HepG2 (cell line): Measurements from ENCODE around the gene FKBP14. TPM values are rescaled to one million over a fixed set of nuclear protein-coding genes. Genes with fewer than 3 reads are reported as not detected.
A peak's percentile ranks its signal among the peaks of the same experiment; 100 is the strongest.

Experiments
- ELF1 ChIP-seq: sonication (generic); formaldehyde crosslinking; IDR thresholded peaks from 2 replicates; pipeline ENCODE4 v1.4.0; 2020; ENCODE audit warnings: missing genetic modification reagents
- HOXA3 ChIP-seq: sonication (generic); formaldehyde crosslinking; IDR thresholded peaks from 2 replicates; pipeline ENCODE4 v1.5.0; 2020; ENCODE audit warnings: missing genetic modification reagents
- JUND ChIP-seq: sonication (generic); formaldehyde crosslinking; IDR thresholded peaks from 2 replicates; pipeline ENCODE4 v1.8.0; 2022; ENCODE audit warnings: mild to moderate bottlenecking, missing genetic modification reagents
- NFKB2 ChIP-seq: sonication (generic); formaldehyde crosslinking; IDR thresholded peaks from 2 replicates; pipeline ENCODE4 v1.4.0; 2020; ENCODE audit warnings: missing genetic modification reagents, borderline replicate concordance
- PAX8 ChIP-seq: sonication (generic); formaldehyde crosslinking; IDR thresholded peaks from 2 replicates; pipeline ENCODE4 v1.8.0; 2022; ENCODE audit warnings: mild to moderate bottlenecking, missing genetic modification reagents, borderline replicate concordance
- PHB2 ChIP-seq: fragments of 450-650 bp; IDR thresholded peaks from 2 replicates; pipeline ENCODE4 v1.6.1; 2018; ENCODE audit not compliant: partially characterized antibody
- RBAK ChIP-seq: sonication (generic); formaldehyde crosslinking; IDR thresholded peaks from 2 replicates; pipeline ENCODE4 v1.5.1; 2020; ENCODE audit warnings: mild to moderate bottlenecking, missing genetic modification reagents
- RCOR2 ChIP-seq: IDR thresholded peaks from 2 replicates; pipeline ENCODE4 v1.6.1; 2016; ENCODE audit warnings: missing biosample characterization, missing genetic modification reagents
- SMC3 ChIP-seq: IDR thresholded peaks from 2 replicates; pipeline ENCODE4 v1.6.1; 2011; ENCODE audit warnings: low read length, improper control_type of control experiment
- SP140L ChIP-seq: sonication (generic); formaldehyde crosslinking; IDR thresholded peaks from 2 replicates; pipeline ENCODE4 v1.4.0; 2020; ENCODE audit warnings: missing genetic modification reagents, borderline replicate concordance
- TBL1XR1 ChIP-seq: fragments of 150-350 bp; IDR thresholded peaks from 2 replicates; pipeline ENCODE4 v1.6.1; 2014; ENCODE audit warnings: borderline replicate concordance, low read length; ENCODE audit not compliant: partially characterized antibody
- U2AF2 ChIP-seq: fragments of 200-400 bp; formaldehyde crosslinking; IDR thresholded peaks from 2 replicates; pipeline ENCODE4 v1.6.1; 2017; ENCODE audit warnings: low read depth, mild to moderate bottlenecking, low read length
- ZNF547 ChIP-seq: sonication (generic); formaldehyde crosslinking; IDR thresholded peaks from 2 replicates; pipeline ENCODE4 v1.5.1; 2020; ENCODE audit warnings: mild to moderate bottlenecking, missing genetic modification reagents
- ZNF777 ChIP-seq: sonication (generic); formaldehyde crosslinking; IDR thresholded peaks from 2 replicates; pipeline ENCODE4 v1.4.0; 2020; ENCODE audit warnings: missing genetic modification reagents
- polyA plus RNA-seq, 8 experiments: library from polyadenylated mRNA; depleted of rRNA in 3 of 8; stranded (reverse) in 7 of 8; unstranded in 1 of 8; fragments of >200 nt; fragmentation: Illumina TruSeq in 4 of 8; extraction: Trizol in 4 of 8; gene quantifications; 2 replicates each; pipeline versions ENCODE4 v1.2.1 to v1.2.3, GENCODE V29; 2011 to 2016; ENCODE audit warnings: low read depth in 4 of 8, missing spikeins in 1 of 8, mixed read lengths in 1 of 8; ENCODE audit not compliant: insufficient read depth in 1 of 8
- total RNA-seq, 5 experiments: library from RNA; depleted of rRNA; stranded (reverse); fragments of >200 nt; fragmentation: Illumina TruSeq; extraction: Trizol; gene quantifications; 2 replicates each; pipeline ENCODE4 v1.2.3, GENCODE V29; 2016; ENCODE audit warnings: low read depth in 1 of 5
- TF ChIP-seq, protein P1 (sequence below): sonication (generic); formaldehyde crosslinking; IDR thresholded peaks from 2 replicates; pipeline ENCODE4 v1.5.0; 2020; ENCODE audit warnings: mild to moderate bottlenecking, missing genetic modification reagents, borderline replicate concordance
- TF ChIP-seq, protein P2 (sequence below): sonication (generic); formaldehyde crosslinking; IDR thresholded peaks from 2 replicates; pipeline ENCODE4 v1.4.0; 2020; ENCODE audit warnings: missing genetic modification reagents
- TF ChIP-seq, protein P3 (sequence below): IDR thresholded peaks from 2 replicates; pipeline ENCODE4 v1.6.1; 2016; ENCODE audit warnings: low read depth, control low read depth
- TF ChIP-seq, protein P4 (sequence below): sonication (generic); formaldehyde crosslinking; IDR thresholded peaks from 2 replicates; pipeline ENCODE4 v1.5.0; 2020; ENCODE audit warnings: missing genetic modification reagents, mild to moderate bottlenecking, borderline replicate concordance
- TF ChIP-seq, protein P5 (sequence below): sonication (generic); formaldehyde crosslinking; IDR thresholded peaks from 2 replicates; pipeline ENCODE4 v1.4.0; 2020; ENCODE audit warnings: missing genetic modification reagents, borderline replicate concordance
- TF ChIP-seq, protein P6 (sequence below): sonication (generic); formaldehyde crosslinking; IDR thresholded peaks from 2 replicates; pipeline ENCODE4 v1.5.0; 2020; ENCODE audit warnings: missing genetic modification reagents

FKBP14 gene
- total and polyA plus RNA-seq, 2 of the 13 experiments (the other 11 are each of a cell fraction or from before 2014, with no cell fraction given): 20.0 to 32.3 TPM

DNA sequence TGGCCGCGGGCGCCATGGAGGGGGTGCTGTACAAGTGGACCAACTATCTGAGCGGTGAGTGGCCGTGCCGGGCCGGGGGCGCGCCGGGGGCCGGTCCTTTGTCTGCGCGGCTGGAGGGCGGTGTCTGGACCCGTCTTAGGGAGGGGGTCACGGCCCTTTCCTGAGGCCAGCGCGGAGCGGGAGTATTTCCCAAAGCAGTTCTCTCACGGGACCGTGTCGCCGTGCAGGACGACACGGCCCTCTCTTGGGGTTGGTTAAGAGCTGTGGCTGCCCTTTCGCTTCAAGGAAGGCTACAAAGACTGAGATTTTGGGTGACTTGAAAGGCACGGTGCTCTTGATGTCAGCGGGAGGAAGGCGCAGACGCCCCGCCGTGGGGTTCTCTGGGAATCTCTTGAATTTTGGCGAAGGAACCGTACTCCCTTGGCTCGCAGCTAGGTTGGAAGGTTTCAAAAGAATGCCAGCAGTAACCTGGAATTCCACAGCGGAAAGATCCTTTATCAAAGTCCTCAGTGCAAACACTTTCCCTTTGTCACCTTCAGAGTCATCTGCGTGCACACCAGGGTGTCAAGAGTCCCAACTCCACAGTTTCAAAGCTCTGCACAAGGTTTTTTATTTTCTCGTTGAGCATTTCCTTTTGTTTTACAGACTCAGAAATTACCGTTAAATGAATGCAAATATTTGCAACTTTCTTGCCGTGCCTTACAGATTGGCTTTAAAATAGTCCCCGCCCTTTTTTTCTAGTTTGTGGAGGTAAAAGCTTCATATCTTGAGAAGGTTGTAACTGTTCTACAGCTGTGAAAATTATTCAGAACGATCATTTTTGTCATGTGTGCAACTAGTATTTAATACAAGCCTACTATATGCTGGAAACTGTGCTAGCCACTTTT, 2.5 kb upstream of the FKBP14 start (continued):
- TF ChIP-seq TBL1XR1 (no peak), ZNF547 (no peak), PHB2 (no peak), HOXA3 (CRISPR knock-in tag) (no peak), SP140L (CRISPR knock-in tag) (0 out of 2 replicates have a peak, but pooled peaks have one; percentile 30), SMC3 (no peak), RCOR2 (CRISPR knock-in tag) (no peak), ELF1 (CRISPR knock-in tag) (no peak), JUND (CRISPR knock-in tag) (no peak), ZNF777 (CRISPR knock-in tag) (peak; percentile 15; the same call in 1 of the 2 replicates), NFKB2 (CRISPR knock-in tag) (no peak), PAX8 (CRISPR knock-in tag) (no peak), U2AF2 (no peak), RBAK (CRISPR knock-in tag) (no peak)
- TF ChIP-seq, protein P1, sequence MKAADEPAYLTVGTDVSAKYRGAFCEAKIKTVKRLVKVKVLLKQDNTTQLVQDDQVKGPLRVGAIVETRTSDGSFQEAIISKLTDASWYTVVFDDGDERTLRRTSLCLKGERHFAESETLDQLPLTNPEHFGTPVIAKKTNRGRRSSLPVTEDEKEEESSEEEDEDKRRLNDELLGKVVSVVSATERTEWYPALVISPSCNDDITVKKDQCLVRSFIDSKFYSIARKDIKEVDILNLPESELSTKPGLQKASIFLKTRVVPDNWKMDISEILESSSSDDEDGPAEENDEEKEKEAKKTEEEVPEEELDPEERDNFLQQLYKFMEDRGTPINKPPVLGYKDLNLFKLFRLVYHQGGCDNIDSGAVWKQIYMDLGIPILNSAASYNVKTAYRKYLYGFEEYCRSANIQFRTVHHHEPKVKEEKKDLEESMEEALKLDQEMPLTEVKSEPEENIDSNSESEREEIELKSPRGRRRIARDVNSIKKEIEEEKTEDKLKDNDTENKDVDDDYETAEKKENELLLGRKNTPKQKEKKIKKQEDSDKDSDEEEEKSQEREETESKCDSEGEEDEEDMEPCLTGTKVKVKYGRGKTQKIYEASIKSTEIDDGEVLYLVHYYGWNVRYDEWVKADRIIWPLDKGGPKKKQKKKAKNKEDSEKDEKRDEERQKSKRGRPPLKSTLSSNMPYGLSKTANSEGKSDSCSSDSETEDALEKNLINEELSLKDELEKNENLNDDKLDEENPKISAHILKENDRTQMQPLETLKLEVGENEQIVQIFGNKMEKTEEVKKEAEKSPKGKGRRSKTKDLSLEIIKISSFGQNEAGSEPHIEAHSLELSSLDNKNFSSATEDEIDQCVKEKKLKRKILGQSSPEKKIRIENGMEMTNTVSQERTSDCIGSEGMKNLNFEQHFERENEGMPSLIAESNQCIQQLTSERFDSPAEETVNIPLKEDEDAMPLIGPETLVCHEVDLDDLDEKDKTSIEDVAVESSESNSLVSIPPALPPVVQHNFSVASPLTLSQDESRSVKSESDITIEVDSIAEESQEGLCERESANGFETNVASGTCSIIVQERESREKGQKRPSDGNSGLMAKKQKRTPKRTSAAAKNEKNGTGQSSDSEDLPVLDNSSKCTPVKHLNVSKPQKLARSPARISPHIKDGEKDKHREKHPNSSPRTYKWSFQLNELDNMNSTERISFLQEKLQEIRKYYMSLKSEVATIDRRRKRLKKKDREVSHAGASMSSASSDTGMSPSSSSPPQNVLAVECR (CRISPR knock-in tag): no peak; the same call in 1 of the 2 replicates
- TF ChIP-seq, protein P2, sequence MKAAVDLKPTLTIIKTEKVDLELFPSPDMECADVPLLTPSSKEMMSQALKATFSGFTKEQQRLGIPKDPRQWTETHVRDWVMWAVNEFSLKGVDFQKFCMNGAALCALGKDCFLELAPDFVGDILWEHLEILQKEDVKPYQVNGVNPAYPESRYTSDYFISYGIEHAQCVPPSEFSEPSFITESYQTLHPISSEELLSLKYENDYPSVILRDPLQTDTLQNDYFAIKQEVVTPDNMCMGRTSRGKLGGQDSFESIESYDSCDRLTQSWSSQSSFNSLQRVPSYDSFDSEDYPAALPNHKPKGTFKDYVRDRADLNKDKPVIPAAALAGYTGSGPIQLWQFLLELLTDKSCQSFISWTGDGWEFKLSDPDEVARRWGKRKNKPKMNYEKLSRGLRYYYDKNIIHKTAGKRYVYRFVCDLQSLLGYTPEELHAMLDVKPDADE (CRISPR knock-in tag): no peak
- TF ChIP-seq, protein P3, sequence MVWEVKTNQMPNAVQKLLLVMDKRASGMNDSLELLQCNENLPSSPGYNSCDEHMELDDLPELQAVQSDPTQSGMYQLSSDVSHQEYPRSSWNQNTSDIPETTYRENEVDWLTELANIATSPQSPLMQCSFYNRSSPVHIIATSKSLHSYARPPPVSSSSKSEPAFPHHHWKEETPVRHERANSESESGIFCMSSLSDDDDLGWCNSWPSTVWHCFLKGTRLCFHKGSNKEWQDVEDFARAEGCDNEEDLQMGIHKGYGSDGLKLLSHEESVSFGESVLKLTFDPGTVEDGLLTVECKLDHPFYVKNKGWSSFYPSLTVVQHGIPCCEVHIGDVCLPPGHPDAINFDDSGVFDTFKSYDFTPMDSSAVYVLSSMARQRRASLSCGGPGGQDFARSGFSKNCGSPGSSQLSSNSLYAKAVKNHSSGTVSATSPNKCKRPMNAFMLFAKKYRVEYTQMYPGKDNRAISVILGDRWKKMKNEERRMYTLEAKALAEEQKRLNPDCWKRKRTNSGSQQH (CRISPR knock-in tag): no peak
- TF ChIP-seq, protein P4, sequence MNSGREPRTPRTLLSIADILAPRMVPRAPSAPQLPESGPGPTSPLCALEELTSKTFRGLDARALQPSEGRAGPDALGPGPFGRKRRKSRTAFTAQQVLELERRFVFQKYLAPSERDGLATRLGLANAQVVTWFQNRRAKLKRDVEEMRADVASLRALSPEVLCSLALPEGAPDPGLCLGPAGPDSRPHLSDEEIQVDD (CRISPR knock-in tag): no peak
- TF ChIP-seq, protein P5, sequence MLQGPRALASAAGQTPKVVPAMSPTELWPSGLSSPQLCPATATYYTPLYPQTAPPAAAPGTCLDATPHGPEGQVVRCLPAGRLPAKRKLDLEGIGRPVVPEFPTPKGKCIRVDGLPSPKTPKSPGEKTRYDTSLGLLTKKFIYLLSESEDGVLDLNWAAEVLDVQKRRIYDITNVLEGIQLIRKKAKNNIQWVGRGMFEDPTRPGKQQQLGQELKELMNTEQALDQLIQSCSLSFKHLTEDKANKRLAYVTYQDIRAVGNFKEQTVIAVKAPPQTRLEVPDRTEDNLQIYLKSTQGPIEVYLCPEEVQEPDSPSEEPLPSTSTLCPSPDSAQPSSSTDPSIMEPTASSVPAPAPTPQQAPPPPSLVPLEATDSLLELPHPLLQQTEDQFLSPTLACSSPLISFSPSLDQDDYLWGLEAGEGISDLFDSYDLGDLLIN (CRISPR knock-in tag): 0 out of 2 replicates have a peak, but pooled peaks have one; percentile 23
- TF ChIP-seq, protein P6, sequence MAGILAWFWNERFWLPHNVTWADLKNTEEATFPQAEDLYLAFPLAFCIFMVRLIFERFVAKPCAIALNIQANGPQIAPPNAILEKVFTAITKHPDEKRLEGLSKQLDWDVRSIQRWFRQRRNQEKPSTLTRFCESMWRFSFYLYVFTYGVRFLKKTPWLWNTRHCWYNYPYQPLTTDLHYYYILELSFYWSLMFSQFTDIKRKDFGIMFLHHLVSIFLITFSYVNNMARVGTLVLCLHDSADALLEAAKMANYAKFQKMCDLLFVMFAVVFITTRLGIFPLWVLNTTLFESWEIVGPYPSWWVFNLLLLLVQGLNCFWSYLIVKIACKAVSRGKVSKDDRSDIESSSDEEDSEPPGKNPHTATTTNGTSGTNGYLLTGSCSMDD (CRISPR knock-in tag): no peak
